GM21367 (cell line): Measurements from ENCODE around the gene RARRES1.
"Not testable (repeated sequence)": the region's sequence is repeated elsewhere in the genome, so short reads cannot be mapped to it uniquely, and the experiment has no call there.

Experiments used
- ATAC-seq: cut with Tn5 transposase; IDR thresholded peaks from one replicate; pipeline ENCODE4 v1.9.1; 2021; ENCODE audit not compliant: unreplicated experiment

RARRES1 gene

GRCh38 chr3:158700559-158700958, 31.7 kb downstream of the RARRES1 start:
- no peak for ATAC-seq

GRCh38 chr3:158696618-158697017, 35.6 kb downstream of the RARRES1 start:
- ATAC-seq, result no peak

GRCh38 chr3:158693866-158694456, 38.3 kb downstream of the RARRES1 start:
- not testable (repeated sequence) for ATAC-seq

GRCh38 chr3:158685159-158685558, 47.1 kb downstream of the RARRES1 start:
- ATAC-seq, result no peak

- ATAC-seq, result no peak
These were observed 48.9 kb downstream of the RARRES1 start for GRCh38 chr3:158683230-158683962.

GRCh38 chr3:158680861-158681260, 51.4 kb downstream of the RARRES1 start:
- ATAC-seq, result no peak

GRCh38 chr3:158679547-158680000, 52.7 kb downstream of the RARRES1 start:
- ATAC-seq, result no peak

- ATAC-seq, result no peak
These were observed 53.6 kb downstream of the RARRES1 start for GRCh38 chr3:158678687-158679086.

- peak; percentile 99 for ATAC-seq
These were observed 59.8 kb downstream of the RARRES1 start, which contains the start of gene LXN for GRCh38 chr3:158672215-158673176. Gene LXN (minus strand): TSS chr3:158672648. CDS start chr3:158672478, 170 bp downstream.

- peak; percentile 0 for ATAC-seq
These were observed 60.4 kb downstream of the RARRES1 start for GRCh38 chr3:158671821-158672214.

GRCh38 chr3:158668506-158668905, 63.8 kb downstream of the RARRES1 start:
- no peak for ATAC-seq

GRCh38 chr3:158666416-158666815, 65.8 kb downstream of the RARRES1 start:
- ATAC-seq, result no peak

GRCh38 chr3:158663832-158664231, 68.4 kb downstream of the RARRES1 start:
- ATAC-seq, result no peak

GRCh38 chr3:158663246-158663645, 69.0 kb downstream of the RARRES1 start:
- ATAC-seq, result no peak

GRCh38 chr3:158660711-158661110, 71.5 kb downstream of the RARRES1 start:
- ATAC-seq, result no peak

GRCh38 chr3:158659454-158660237, 72.6 kb downstream of the RARRES1 start:
- peak; percentile 96 for ATAC-seq

GRCh38 chr3:158658889-158659288, 73.4 kb downstream of the RARRES1 start:
- no peak for ATAC-seq

- no peak for ATAC-seq
These were observed 79.8 kb downstream of the RARRES1 start for GRCh38 chr3:158652463-158652862.

- ATAC-seq, result no peak
These were observed 81.1 kb downstream of the RARRES1 start for GRCh38 chr3:158651192-158651591.

- no peak for ATAC-seq
These were observed 82.5 kb downstream of the RARRES1 start for GRCh38 chr3:158649791-158650190.
